DMS53 treated with DMSO at 0.1 percent for 48 hours (cell line): ENCODE results near the gene AVP.
A peak's percentile ranks its signal among the peaks of the same experiment; 100 is the strongest.
"Not testable (repeated sequence)": the region's sequence is repeated elsewhere in the genome, so short reads cannot be mapped to it uniquely, and the experiment has no call there.

ENCODE experiments used
- DNase-seq: peaks from one replicate; lab custom pipeline; 2025; ENCODE audit not compliant: unreplicated experiment; lab: John Stamatoyannopoulos, UW

AVP gene

DNA sequence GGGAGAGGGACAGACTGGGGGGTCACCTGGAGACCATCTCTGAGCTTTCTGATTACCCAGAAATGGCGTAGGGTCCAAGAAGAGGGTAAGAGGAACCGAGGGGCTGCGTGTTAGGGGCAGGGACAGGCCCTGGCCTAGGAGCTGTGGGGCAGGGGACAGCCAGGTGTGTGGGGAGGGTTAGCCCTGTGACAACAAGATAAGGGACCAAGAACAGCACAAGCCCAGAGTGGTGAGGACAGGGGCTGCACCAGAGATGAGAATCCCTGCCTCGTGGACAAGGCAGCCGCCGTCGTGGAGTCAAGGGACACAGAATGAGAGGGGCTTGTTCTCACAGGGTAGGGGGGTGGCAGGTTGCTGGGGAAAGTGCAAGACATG is 449 bp upstream of the AVP start:
- no peak for DNase-seq

GRCh38 chr20:3082955-3083952 is 1.3 kb downstream of the AVP start:
- DNase-seq, result no peak

DNA sequence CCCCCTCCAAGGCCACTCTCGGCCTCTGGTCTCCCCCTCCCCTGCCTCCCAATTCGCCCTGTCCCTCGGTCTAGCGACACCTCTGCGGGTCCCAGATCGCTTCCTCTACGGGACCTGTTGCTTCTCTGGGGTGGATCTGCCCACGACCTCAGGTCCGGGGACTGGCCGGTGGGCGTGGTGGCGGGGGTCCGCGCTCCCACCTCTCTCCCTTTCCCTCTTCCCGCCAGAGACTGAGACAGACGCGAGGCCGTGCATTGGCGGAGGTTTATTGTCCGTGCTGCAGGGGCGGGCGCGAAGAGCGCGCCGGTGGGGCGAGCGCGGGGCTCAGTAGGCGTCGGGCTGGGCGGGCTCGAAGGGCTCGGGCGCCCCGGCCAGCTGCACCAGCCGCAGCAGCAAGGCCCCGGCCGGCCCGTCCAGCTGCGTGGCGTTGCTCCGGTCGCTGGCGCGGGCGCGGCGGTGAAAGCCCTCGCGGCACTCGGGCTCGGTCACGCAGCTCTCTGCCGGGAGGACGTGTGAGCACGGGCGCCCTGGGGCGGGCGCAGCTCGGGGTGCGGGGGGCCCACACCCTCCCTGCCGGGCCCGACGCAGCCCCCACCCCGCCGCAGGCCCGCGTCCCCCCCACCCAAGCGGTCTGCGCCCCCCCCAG is 2.1 kb downstream of the AVP start:
- DNase-seq, result no peak

GRCh38 chr20:3081641-3082040 is 2.9 kb downstream of the AVP start:
- DNase-seq, result no peak

DNA sequence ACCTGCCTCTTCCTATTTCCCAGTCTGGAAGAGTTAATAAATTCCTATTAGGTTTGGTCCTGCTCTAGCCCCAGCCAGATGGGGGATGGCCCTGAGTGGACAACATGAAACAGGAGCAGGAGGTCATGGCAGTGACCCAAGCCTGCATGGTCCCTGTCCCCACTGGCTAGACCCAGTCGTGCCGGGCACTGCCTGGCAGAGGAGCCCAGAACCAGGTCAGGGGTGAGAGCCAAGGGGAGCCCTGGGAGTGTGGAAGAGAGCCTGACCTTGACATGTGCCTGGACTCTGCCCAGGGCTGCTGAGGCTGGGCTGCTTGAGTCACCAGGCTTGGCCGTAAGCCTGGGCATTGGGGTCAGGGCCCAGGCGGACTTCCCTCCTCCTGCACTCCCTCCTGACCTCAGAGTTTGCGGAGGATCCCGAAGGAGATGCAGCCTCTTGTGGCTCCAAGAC is 3.6 kb downstream of the AVP start:
- no peak for DNase-seq

DNA sequence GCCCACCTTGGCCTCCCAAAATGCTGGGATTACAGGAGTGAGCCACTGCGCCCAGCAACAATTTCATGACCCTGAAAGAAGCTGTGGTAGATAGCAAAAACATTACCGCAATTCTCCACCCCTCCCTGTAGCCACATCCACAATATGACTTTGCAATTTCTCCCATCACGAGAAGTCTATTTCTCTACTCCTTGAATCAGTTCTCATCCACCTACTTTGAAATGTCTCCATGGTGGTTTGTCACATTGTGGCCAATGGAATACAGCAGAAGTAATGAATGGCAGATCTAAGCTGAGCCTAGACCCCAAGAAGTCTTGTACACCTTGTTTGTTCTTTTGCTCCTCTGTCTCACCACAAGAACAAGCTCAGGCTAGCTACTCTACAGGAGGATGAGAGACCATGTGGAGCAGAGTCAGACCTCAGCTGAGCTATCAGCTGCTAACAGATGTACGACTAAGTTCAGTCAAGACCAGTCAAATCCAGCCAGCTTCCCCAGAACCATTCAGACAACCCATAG is 6.8 kb downstream of the AVP start:
- no peak for DNase-seq

DNA sequence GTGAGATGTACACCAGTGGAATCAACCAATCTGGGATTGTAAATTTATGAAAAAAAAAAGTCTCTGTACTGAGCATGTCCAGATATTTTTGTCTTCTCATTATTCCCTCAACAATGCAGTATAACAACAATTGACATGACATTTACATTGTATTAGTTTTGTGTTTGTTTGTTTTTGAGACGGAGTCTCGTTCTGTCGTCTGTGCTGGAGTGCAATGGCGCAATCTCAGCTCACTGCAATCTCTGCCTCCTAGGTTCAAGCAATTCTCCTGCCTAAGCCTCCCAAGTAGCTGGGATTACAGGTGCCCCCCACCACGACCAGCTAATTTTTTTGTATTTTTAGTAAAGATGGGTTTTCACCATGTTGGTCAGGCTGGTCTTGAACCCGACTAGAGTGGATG is 9.2 kb downstream of the AVP start:
- not testable (repeated sequence) for DNase-seq

DNA sequence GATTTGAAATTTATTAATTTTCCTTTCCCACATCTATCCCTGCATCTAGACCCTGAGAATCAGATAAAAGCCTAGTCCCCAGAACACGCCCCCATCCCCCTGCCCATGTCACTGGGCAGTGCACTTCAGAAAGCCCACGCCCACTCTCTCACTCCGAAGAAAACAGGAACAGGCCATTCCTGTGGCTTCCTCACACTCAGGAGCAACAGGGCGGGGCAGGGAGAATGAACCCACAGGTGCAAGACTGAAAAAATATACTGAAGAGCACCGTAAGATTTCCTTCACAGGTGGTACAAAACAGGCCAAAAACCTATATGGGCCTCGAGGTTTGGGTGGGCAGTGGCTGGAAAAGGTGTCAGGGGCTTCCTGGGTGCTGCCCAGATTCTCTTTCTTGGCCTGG is 9.7 kb downstream of the AVP start:
- no peak for DNase-seq

- DNase-seq, result not testable (repeated sequence)
Observed at GRCh38 chr20:3073251-3073643, 11.3 kb downstream of the AVP start.

DNA sequence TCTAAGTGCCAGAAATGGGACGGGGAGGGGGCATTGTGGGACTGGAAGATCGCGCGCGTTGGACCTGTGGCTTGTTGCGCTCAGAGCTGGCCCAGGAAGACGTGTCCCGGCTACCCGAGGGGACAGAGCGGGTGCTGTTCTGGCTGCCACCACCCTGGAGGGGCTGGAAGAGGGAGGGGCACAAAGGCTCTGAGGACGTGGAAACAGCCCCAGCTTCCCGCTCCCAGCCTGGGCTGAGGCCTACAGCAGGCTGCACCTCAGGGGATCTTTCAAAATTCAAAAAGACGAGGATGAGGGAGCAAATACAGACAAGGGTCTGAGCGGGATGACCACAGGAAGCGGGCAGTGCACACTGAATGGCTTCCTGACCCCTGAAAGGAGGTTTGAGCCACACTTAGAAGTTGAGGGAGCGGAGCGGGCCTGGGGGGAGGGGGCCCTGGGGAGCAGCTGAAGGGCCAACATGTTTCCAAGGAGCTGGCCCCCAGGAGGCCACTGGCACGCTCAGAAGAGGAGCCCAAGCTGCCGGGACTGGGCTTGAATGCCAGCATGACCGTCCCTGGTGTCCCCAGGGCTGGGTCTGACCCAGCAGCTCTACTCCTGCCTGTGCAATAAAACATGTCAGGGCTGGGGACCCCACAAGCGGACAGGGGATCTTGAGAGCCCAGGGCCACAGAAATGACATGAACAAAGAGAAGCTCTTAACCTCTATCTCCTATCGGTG is 11.8 kb downstream of the AVP start:
- DNase-seq, result no peak

GRCh38 chr20:3071610-3072529 is 12.7 kb downstream of the AVP start, which contains the start of gene OXT:
OXT (plus strand) TSS chr20:3071620; CDS start chr20:3071656, 36 bp downstream.
- no peak for DNase-seq

DNA sequence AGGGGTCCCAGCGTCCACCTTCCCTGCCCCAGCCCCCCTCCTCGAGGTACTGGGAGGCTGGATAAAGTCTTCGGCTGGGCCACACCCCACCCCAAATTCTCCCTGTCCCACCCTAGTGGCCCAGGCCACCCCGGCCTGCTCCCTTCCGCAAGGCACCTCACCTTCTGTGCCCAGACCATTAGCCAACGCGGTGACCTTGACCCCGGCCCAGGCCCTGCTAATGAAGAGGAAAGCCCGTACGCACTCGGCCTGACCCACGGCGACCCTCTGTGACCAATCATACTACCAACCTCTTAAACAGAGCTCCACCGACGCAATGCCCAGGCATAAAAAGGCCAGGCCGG is 13.3 kb downstream of the AVP start:
- no peak for DNase-seq

- DNase-seq, result no peak
Observed at GRCh38 chr20:3070725-3071124, 13.8 kb downstream of the AVP start.

DNA sequence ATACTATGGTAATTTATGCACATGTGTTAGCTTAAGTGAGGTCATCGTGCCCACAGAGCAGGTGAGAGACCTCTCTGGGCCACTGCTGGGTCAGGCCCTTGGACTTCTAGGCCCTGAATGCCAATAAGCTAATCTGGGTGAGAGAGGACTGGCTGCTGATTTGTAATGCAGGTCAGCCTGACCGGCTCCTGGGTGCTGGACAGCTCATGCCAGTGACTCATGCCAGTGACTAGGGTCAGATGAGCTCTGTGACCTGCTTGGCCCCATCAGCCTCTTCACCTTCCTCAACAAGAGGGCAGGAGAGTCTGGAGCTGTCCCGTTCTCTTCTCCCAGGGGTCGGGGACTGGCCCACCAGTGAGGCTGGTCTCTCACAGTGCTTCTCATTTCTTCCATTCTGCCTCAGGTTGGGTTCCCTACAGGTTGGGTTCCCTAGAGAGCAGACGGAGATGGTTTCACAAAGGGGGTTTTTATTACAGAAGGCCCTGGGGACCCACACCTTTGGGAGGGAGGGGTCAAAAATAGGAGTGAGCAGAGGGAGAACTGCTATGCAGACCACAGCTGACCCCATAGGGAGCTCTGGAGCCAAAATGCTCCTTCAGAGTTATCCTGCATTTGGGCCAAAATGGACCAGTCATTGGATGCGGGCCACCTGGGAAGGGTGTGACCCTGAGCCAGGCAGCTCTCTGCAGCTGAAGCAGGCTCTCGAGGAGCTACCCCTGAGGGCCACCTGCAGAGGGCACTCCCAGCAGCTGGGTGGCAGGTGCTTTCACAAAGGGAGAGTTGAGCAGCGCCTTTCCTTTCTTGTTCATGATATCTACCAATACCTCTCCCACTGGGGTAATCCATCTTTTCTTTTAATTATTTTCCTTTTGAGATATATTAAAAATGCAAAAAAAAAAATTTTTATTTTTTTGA is 15.3 kb downstream of the AVP start:
- DNase-seq, result peak; percentile 37

GRCh38 chr20:3068075-3068474 is 16.4 kb downstream of the AVP start:
- no peak for DNase-seq

- DNase-seq, result no peak
Observed at GRCh38 chr20:3067139-3068014, 17.1 kb downstream of the AVP start.

DNA sequence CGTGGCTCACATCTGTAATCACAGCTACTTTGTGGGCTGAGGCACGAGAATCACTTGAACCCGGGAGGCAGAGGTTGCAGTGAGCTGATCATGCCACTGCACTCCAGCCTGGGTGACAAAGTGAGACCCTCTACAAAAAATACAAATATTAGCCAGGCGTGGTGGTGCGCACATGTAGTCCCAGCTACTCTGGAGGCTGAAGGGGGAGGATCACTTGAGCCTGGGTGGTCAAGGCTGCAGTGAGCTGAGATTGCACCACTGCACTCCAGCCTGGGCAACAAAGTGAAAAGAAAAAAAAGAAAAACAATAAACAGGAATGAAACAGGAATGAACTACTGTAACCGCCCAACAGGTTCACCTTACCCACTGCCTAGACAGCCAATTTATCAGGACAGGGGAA is 20.4 kb downstream of the AVP start:
- not testable (repeated sequence) for DNase-seq

DNA sequence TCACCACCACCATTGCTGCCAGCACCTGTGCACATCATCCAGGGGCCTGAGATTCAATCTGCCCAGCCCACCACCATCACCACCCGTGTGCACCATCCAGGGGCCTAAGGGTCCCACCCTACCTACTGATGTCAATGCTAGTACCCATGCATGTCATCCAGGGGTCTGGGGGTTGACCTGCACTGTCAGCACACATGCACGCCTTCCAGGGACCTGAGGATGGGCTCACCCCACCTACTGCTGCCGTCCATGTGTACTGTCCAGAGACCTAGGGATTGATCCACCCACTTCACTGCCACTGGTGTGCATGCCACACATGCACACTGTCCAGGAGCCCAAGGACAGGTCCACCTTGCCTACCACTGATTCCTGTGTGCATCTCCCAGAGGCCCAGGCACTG is 25.0 kb downstream of the AVP start:
- no peak for DNase-seq
